Endometrium (tissue), 2 donors: ENCODE results near the gene ZNF777.

Experiments
- FAIRE-seq: peaks from 2 replicates; lab custom pipeline; 2012; peaks lifted over from hg19 to GRCh38; lab: Jason Lieb, UNC
- donor health status: control.
- donor health status: control.

The ZNF777 gene

GRCh38 chr7:149476791-149477190 is 15.9 kb upstream of the ZNF777 start:
- no peak for FAIRE-seq

GRCh38 chr7:149475121-149476045 is 14.5 kb upstream of the ZNF777 start:
- no peak for FAIRE-seq

- no peak for FAIRE-seq
These were observed 13.7 kb upstream of the ZNF777 start for GRCh38 chr7:149474309-149475120.

- FAIRE-seq: no peak
These were observed 12.4 kb upstream of the ZNF777 start for GRCh38 chr7:149473251-149473650.

- FAIRE-seq: no peak
These were observed 10.6 kb upstream of the ZNF777 start for GRCh38 chr7:149471289-149471953.

GRCh38 chr7:149469806-149470205 is 8.9 kb upstream of the ZNF777 start:
- no peak for FAIRE-seq

GRCh38 chr7:149468208-149468607 is 7.3 kb upstream of the ZNF777 start:
- no peak for FAIRE-seq

GRCh38 chr7:149467321-149467859 is 6.5 kb upstream of the ZNF777 start:
- FAIRE-seq: no peak

GRCh38 chr7:149466364-149466763 is 5.5 kb upstream of the ZNF777 start:
- no peak for FAIRE-seq

GRCh38 chr7:149463500-149464161 is 2.8 kb upstream of the ZNF777 start:
- no peak for FAIRE-seq

GRCh38 chr7:149462101-149462520 is 1.2 kb upstream of the ZNF777 start:
- FAIRE-seq: no peak

GRCh38 chr7:149459540-149460452 is 1.1 kb downstream of the ZNF777 start:
- FAIRE-seq: no peak

GRCh38 chr7:149459201-149459539 is 1.7 kb downstream of the ZNF777 start:
- no peak for FAIRE-seq

- FAIRE-seq: no peak
These were observed 2.6 kb downstream of the ZNF777 start for GRCh38 chr7:149458235-149458634.

GRCh38 chr7:149457766-149458165 is 3.1 kb downstream of the ZNF777 start:
- FAIRE-seq: no peak

- no peak for FAIRE-seq
These were observed 4.1 kb downstream of the ZNF777 start for GRCh38 chr7:149456506-149457421.

GRCh38 chr7:149455175-149455950 is 5.5 kb downstream of the ZNF777 start:
- FAIRE-seq: no peak

GRCh38 chr7:149454750-149455149 is 6.1 kb downstream of the ZNF777 start:
- FAIRE-seq: no peak

- no peak for FAIRE-seq
These were observed 6.9 kb downstream of the ZNF777 start for GRCh38 chr7:149454006-149454405.
